HG03066 (cell line): ENCODE results near the gene FERMT2.

ENCODE experiments used
- ATAC-seq: cut with Tn5 transposase; IDR thresholded peaks from one replicate; pipeline ENCODE4 v1.9.1; 2021; ENCODE audit warnings: low read depth; ENCODE audit not compliant: unreplicated experiment

The FERMT2 gene

DNA sequence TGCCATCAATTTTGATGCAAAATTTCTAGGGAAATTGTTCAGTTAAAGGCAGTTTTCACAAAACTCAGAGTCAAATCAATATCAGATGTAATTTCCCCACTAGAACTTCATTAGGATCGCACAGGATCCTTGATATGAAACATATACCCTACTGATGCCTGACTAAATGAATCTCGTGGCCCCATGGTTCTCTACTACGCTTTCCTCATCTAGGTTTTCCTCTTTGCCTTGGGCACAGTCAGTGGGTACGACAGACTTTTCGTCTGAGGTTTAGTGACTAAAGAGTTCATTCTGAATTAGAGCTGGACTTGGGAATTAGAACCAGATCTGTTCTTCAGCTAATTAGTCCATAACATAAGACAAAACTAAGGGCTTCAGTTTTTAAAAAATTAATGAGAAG lies 117.0 kb downstream of the FERMT2 start:
- no peak for ATAC-seq

DNA sequence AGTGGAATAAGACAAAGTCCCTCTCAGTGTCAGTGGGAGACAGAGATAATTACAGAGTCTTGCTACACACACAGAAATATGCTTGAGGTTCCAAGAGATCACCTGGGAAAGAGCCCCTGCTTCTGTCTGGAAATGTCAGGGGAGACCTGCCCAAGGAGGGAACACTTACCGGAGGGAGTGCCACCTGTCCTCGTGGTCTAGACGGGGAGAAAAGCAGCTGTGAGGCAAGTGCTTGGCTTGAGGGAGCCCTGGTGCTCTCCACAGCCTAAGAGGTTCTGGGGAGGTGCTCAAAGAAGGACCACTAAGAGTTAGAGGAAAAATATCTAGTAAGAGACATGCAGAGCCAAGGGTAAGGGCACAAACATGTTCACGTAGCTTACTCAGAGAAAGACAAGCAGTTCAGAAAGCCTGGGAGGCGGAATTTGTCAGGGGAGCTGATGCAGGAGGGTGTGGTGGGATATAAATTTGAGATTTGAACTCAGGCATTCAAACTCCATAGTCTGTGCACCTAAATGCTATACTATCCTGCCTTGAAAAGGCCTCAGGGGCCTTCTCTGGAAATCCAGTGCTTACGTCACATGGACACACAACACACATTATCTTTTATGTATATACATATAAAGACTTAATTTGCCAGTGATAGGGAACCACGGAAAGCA lies 121.2 kb downstream of the FERMT2 start:
- ATAC-seq = no peak

DNA sequence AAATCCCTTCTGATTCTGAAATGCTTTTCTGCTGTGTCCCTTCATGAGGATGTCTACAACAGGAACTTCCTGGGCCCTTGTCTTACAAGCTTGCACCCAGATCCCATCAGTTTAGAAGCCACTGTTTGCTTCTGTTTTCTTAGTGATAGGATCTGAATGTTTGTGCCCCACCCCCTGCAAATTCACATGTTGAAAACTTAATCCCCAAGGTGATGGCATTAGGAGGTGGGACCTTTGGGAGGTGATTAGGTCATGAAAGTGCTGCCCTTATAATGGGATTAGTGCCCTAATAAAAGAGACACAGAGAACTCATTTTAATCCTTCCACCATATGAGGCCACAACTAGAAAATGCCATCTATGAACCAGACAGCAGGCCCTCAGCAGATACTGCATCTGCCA lies 123.4 kb downstream of the FERMT2 start:
- ATAC-seq = no peak

DNA sequence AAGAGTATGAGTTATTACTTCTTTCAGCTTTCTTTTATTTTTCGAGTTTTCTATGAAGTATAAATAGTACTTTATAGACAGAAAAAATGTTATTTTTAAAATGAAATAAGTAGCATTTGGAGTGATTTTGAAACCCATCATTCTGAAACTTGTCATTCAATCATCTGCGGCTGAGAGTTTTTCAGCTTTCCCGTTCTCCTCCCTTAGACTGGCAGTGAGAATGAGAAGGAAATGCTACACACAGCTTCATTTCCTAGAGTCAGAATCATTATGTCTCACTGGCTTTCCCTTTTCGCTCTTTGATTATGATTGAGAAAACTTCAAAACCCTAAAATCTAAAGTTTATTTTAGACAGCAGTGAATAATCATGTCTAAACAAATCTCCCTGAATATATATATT lies 125.8 kb downstream of the FERMT2 start:
- ATAC-seq = no peak

DNA sequence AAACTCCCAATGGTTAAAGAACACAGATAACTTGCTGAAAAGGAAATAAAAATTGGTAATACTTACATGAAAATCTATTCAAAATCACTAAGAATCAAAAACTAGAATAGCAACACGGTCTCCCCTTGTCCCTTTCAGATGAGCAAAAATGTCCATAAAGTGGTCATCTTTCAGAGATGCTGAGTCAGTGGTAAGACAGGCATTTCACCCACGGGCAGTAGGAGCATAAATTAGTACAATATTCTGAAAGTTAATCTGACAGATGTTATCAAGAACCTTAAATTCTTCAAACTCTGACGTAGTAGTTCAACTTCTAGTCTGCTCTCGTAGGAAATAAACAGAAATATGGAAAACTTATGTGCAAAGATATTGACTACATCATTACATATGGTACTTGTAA lies 126.4 kb downstream of the FERMT2 start:
- no peak for ATAC-seq

DNA sequence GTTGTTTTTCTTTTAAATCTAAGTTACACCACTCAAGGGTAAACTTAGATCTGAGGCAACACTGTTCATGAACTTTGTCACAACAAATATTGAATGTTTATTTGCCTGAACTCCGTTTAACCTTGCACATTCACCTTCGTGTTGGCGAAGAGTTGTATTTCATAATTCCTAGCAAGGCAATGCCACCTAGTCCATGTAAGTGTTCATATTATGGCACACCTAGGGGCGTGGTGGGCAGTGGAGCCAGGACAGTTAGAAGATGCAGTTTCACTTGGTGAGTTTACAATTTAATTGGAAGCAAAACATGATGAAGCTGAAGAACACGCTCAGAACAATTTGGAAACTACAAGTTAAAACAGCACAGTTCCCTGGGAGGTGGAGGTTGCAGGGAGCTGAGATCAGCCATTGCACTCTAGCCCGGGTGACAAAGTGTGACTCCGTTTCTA lies 129.0 kb downstream of the FERMT2 start:
- ATAC-seq = no peak

DNA sequence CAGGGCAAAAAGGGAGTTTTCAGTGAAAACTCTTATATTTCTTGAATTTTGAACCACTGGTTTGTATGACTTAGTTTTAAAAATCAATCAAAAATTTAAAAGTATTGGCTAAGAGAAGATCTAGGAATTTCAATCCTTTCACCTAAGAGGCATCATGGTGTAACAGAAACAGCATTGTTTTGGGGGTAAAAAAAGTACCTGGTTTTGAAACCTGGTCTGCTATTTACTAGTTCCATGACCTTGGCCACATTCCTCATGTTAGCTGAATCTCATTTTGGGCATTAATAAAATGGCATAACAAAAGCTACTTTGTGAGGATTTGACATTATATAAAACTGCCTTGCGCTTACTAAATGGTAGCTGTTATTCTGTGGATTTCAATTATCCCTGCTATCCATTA lies 142.7 kb downstream of the FERMT2 start:
- no peak for ATAC-seq
